NCI-H2227 (cell line): ENCODE results near the gene RNF144A.
"Not testable (repeated sequence)": the region's sequence is repeated elsewhere in the genome, so short reads cannot be mapped to it uniquely, and the experiment has no call there.

Source experiments
- DNase-seq: peaks from one replicate; lab custom pipeline; 2025; ENCODE audit not compliant: unreplicated experiment; lab: John Stamatoyannopoulos, UW

The RNF144A gene

DNA sequence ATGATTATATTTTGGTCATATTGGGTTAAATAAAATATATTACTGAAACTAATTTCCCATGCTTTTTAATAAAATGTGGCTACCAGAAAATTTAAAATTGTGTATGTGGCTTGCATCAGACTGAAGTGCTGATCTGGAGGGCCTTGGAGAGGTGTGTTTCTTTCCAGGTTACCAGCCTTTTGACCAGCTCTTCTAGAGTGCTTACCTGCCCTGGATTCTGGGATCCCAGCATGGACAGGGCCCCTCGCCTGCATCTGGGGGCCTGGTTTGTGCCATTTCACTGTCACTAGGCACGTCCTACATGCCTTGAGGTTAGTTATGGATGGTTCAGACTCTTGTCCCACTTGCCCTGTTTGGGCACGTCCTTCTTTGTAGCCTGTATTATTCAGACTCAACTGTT, 10.5 kb downstream of the RNF144A start:
- no peak for DNase-seq

DNA sequence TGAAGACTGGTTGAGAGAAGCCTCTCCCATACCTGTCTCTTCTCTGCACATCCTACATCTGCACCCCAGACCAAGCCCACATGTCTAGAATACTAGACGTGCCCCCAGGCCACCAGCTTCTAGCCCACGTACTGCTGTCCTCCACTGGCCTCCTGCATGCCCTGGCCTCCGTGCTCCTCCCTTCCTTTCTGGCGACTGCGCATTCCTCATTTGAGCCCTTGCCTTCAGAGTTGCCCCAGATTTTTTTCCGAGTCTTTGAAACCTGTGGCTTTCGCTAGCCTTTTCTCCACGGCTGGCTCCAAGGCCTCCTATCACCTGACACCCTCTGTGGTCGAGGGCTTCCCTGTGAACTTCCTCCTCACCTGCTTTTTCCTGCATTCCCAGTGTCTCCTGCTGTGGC, 11.2 kb downstream of the RNF144A start:
- DNase-seq: no peak

DNA sequence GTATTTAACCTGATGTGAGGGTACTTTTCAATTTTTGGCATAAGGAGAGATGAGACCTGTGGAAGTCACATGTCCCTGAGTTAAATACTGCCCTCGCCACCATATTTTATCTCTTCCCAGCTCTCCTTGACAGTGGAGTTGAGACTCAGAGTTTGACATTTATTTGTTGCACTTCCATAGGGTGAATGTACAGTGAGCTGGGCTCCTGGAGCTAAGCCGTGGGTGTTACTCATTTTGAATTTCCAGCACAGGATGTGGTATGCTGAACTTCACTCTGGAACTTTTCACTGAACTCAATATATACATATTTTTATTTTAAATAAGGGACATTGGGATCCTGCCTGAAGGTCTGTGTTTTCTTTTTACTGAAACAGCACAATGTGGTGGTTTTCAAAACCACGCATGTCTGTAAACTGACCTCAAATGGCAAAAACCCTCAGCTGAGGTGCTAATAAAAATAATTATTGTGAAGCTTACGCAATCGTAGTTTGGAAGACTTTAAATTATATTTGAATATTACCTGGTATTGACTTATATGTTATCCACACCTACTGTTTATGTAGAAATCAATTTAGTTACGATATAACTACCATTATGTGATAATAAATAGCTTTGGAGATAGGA, 12.1 kb downstream of the RNF144A start:
- DNase-seq: no peak

DNA sequence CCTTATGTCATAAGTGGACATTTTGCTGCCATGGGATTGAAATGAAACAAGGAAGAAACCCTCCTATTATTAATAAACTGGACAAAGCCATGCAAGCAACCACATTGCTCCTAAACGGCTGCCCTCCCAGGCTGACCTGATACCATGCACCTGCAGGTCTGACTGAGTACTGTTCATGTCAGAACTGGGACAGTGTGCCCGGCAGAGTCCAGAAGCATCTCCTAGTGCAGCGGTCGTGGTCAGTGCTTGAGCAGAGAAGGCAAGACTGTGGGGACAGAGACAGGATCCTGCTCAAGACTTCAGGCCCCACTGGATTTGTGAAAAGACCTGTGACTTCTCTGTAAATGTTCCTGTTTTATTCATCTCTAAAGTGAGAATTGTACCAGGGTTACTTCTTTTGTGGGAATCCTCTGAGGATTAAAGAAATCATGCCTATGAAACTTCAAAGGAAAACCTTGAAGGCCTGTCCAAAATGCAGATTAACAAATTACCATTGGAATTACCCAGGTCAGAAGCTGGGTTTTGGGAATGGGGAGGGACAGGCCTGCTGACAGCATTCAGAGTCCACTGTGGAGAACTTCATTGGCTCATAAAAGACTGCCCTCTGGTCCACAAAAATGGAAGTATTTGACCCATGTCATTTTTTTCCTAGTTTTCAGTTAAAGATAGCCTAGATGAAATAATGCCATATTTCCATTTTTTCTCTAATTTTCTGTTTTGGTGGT, 13.9 kb downstream of the RNF144A start:
- no peak for DNase-seq

- no peak for DNase-seq
Observed at GRCh38 chr2:6931753-6932152, 14.5 kb downstream of the RNF144A start.

GRCh38 chr2:6932206-6932605, 15.0 kb downstream of the RNF144A start:
- no peak for DNase-seq

DNA sequence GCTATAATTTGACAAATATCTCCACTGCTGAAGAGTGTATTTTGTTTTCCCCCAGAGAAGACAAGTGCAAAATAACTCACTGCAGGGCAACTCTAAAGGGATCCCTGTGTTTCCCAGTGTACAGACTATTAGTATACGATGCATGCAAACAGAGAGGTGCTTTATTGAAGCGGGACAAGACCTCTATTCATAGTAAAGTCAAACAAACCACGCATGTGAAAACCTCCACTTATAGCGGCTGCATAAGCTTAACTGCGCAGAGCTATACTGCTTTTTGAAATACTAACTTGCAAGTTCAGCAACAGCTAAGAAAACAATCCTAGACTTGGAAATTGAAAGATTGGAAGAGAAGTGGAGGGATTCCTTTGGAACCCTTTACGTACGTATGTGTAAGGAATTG, 15.6 kb downstream of the RNF144A start:
- no peak for DNase-seq

DNA sequence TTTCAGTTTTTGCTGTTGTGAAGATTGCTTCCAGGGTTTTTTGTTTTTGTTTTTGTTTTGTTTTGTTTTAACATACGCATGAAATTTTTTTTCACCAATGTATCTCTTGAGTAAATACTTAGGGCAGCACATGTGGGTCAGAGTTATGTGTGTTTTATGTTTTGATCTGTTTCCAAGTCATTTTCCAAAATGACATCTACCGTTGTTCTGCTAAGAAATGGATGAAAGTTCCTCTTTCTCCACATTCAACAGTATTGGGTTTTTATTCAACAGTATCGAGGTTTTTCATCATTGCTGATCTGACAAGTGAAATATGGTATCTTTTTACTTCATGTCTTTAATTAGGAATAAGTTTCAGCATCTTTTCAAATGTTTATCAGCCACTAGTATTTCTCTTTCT, 16.7 kb downstream of the RNF144A start:
- DNase-seq: no peak

DNA sequence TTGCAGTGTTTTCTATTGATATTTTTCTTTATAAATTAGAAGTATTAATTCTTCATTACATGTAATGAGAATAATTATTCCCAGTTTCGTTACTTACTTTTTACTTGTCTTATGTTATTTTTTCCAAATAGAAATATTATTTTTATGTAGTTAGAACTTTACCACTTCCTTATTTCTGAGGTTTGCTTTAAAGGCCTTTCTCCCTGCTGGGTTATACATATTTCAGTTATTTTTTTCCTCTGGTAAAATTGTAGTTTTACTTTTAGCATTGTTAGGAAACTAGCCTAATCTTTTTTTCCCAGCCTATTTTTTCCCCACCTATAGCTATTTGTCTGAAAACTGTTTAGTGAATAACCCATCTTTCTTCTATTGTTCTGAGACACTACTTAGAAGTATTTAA, 17.1 kb downstream of the RNF144A start:
- no peak for DNase-seq

- no peak for DNase-seq
Observed at GRCh38 chr2:6934758-6935651, 17.8 kb downstream of the RNF144A start.

- DNase-seq: not testable (repeated sequence)
Observed at GRCh38 chr2:6935652-6936020, 18.4 kb downstream of the RNF144A start.

DNA sequence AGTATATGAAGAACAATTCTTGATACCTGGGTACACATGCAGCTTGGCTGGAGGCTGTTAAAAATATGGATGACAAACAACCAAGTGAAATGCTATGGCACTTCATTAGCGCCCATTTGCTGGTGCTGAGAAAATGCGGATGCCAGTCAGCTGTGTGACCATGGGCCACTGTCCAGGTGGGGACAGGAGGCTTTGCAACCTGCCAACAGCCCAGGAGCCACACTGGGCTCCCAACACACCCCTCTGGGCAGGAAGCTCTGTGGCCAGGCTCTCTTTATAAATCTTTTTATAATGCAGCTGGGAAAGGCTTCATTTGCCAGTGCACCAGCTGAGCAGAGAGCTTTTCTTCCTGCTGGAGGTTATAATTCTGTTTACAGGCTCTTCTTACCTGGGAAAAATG, 19.9 kb downstream of the RNF144A start:
- no peak for DNase-seq

GRCh38 chr2:6937582-6937981, 20.4 kb downstream of the RNF144A start:
- no peak for DNase-seq

DNA sequence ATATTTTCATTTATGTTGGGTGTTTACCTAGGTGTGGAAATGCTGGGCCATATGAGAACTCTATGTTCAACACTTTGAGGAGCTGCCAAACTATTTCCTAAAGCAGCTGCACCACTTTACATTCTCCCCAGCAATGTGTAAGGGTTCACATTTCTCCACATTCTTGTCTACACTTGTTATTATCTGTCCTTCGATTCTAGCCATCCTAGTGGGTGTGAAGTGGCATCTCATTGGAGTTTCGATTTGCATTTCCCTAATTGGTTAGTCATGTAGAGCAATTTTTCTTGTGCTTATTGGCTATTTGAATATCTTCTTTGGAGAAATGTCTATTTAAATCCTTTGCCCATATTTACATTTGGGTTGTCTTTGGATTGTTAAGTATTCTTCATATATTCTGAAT, 21.9 kb downstream of the RNF144A start:
- no peak for DNase-seq

GRCh38 chr2:6940820-6941219, 23.6 kb downstream of the RNF144A start:
- no peak for DNase-seq

- DNase-seq: no peak
Observed at GRCh38 chr2:6941299-6942046, 24.3 kb downstream of the RNF144A start.

DNA sequence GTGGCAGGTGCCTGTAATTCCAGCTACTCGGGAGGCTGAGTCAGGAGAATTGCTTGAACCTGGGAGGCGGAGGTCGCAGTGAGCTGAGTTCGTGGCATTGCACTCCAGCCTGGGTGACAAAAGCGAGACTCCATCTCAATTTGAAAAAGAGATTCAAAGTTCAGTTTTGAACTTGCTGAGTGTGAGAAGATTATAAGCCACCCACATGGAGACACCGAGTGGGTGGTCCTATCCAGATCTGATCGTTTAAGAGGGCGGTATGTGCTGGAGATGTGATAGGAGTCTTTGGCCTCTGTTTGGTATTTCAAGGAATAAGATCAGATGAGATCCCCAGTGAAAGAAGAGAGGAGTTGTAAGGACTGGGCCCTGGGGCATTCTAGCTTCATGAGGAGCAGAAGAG, 25.6 kb downstream of the RNF144A start:
- DNase-seq: no peak

GRCh38 chr2:6943523-6943922, 26.3 kb downstream of the RNF144A start:
- no peak for DNase-seq

GRCh38 chr2:6943971-6944370, 26.8 kb downstream of the RNF144A start:
- no peak for DNase-seq

DNA sequence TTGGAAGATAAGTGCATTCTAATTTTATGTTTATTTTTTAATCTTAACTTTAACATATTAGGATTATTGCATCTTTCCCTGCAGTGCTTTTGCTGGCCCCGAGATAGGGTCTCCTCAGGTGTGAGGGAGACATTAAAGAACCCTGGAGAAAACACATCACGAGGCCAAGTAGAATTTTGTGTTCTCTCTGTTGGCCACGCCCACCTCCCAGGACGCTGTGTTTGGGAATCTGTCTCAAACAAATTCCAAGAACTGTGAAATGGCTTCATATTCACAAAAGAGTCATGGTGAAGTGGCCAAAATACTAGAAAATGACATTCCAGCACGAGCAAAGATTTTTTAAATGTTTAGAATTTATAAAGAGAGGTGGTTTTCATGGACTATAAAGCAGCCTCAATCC, 27.3 kb downstream of the RNF144A start:
- DNase-seq: no peak

DNA sequence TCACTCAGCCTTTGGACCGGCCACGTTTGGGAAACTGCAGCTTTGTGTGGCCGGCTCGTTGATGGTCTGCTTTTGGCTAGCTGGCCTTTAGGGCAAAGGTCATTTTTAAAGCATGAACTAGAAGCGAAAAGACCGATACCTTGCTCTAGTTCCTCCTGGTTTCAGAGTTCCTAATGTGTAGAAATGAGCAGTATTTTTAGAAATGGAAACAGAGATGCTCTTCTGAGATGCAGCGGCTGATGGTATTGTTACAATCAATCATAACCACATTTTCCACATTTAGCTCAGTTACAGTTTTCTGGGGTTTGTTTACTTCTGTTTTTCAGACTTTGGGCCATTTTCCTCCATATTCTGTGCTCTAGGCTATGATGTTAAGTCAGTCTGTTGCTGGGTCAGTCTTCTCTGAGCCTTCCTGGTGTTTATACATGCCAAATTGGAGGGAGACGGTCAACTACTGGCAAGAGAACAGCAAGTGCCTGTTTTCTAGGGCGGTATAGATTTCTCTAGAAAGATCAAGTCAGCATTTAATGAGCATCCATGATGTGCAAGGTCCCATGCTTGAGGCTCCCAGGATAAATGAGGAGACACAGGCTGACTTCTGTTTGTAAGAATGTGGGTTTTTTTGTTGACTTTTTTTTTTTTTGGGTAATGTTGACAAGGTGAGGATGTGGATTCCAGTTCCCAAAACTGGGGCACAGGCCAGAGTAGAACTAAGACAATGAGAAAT, 28.0 kb downstream of the RNF144A start:
- DNase-seq: no peak
